Activated B cell treated with CpG ODN at 0.5 μM for 24 hours (primary cell): ENCODE data around the gene COL3A1. TPM values are rescaled to one million over a fixed set of nuclear protein-coding genes. Genes with fewer than 3 reads are reported as not detected.

Source experiments
- ATAC-seq: fragments of 200-7000 bp; cut with Tn5 transposase; one replicate; pipeline ENCODE4 v1.10.0; 2021; ENCODE audit warnings: low read depth, mild to moderate bottlenecking, moderate library complexity
- CTCF ChIA-PET: fragments of 350-600 bp; sonication (Branson Sonifier 250); formaldehyde crosslinking; loops from one replicate; lab custom pipeline; 2021; ENCODE audit warnings: antibody characterized with exemption; lab: Charles Lee
- POLR2A ChIA-PET: fragments of 350-600 bp; sonication (Branson Sonifier 250); formaldehyde crosslinking; loops from one replicate; lab custom pipeline; 2021; ENCODE audit warnings: antibody characterized with exemption; lab: Charles Lee
- DNase-seq: peaks from one replicate; pipeline ENCODE4 v3.0.0; 2022
- H3K27ac Mint-ChIP-seq: one replicate; pipeline ENCODE4 v1.8.0; 2020; ENCODE audit warnings: mixed read lengths
- H3K27me3 Mint-ChIP-seq: one replicate; pipeline ENCODE4 v1.8.0; 2021; ENCODE audit warnings: mixed read lengths
- H3K36me3 Mint-ChIP-seq: one replicate; pipeline ENCODE4 v1.8.0; 2021; ENCODE audit warnings: low read depth, mixed read lengths
- H3K4me1 Mint-ChIP-seq: one replicate; pipeline ENCODE4 v1.8.0; 2021; ENCODE audit warnings: mixed read lengths
- H3K4me3 Mint-ChIP-seq: one replicate; pipeline ENCODE4 v1.8.0; 2020; ENCODE audit warnings: mild to moderate bottlenecking, mixed read lengths
- H3K9me3 Mint-ChIP-seq: one replicate; pipeline ENCODE4 v1.8.0; 2020; ENCODE audit warnings: mixed read lengths
- CTCF ChIP-seq: fragments of 200-600 bp; IDR thresholded peaks from one replicate; pipeline ENCODE4 v1.8.0; 2022; ENCODE audit warnings: antibody characterized with exemption, mild to moderate bottlenecking
- intact Hi-C: fragments of 100-400 bp; cut with micrococcal nuclease; formaldehyde crosslinking; loops from one replicate; pipeline ENCODE4 v1.15.1; 2024
- total RNA-seq: library from RNA; stranded (reverse); gene quantifications from 2 replicates; pipeline ENCODE4 v1.2.3, GENCODE V29; 2022

The COL3A1 gene
- total RNA-seq, 1 donor from 2014 or later: not detected

GRCh38 chr2:188993247-188993646, 19.1 kb downstream of the COL3A1 start:
- ChIA-PET CTCF (no interaction called here), POLR2A (no interaction called here)
- intact Hi-C loops: no loop called here
- no peak for DNase-seq
- Mint-ChIP-seq H3K9me3 (no peaks in the 10 kb centered on the region), H3K4me3 (no peak overlapping the region), H3K27me3 (no peaks in the 10 kb centered on the region), H3K4me1 (no peaks in the 10 kb centered on the region), H3K27ac (no peak overlapping the region), H3K36me3 (no peaks in the 10 kb centered on the region)
- no peak for TF ChIP-seq CTCF
- ATAC-seq: no peak

- no peaks in the 10 kb centered on the region for H3K4me1 Mint-ChIP-seq
- no peaks in the 10 kb centered on the region for H3K9me3 Mint-ChIP-seq
- intact Hi-C loops: no loop called here
- ChIA-PET CTCF (no interaction called here), POLR2A (no interaction called here)
- no peaks in the 10 kb centered on the region for H3K36me3 Mint-ChIP-seq
- H3K4me3 Mint-ChIP-seq: no peak overlapping the region
- DNase-seq (no peak), ATAC-seq (no peak)
- no peak overlapping the region for H3K27ac Mint-ChIP-seq
- TF ChIP-seq CTCF: no peak
- no peaks in the 10 kb centered on the region for H3K27me3 Mint-ChIP-seq
These were observed 23.1 kb downstream of the COL3A1 start for GRCh38 chr2:188997263-188997662.

GRCh38 chr2:189000221-189000620, 26.0 kb downstream of the COL3A1 start:
- ChIA-PET POLR2A (no interaction called here), CTCF (no interaction called here)
- Mint-ChIP-seq H3K4me1 (no peaks in the 10 kb centered on the region), H3K4me3 (no peak overlapping the region), H3K9me3 (no peaks in the 10 kb centered on the region), H3K36me3 (no peaks in the 10 kb centered on the region), H3K27ac (no peak overlapping the region), H3K27me3 (no peaks in the 10 kb centered on the region)
- TF ChIP-seq CTCF: no peak
- ATAC-seq (no peak), DNase-seq (no peak)
- intact Hi-C loops: no loop called here

- intact Hi-C loops: no loop called here
- no peak for TF ChIP-seq CTCF
- Mint-ChIP-seq H3K36me3 (no peaks in the 10 kb centered on the region), H3K9me3 (no peaks in the 10 kb centered on the region), H3K27me3 (no peaks in the 10 kb centered on the region), H3K4me3 (no peak overlapping the region), H3K27ac (no peak overlapping the region), H3K4me1 (no peaks in the 10 kb centered on the region)
- ChIA-PET POLR2A (no interaction called here), CTCF (no interaction called here)
- ATAC-seq: no peak
- no peak for DNase-seq
These were observed 27.9 kb downstream of the COL3A1 start for GRCh38 chr2:189002079-189002478.

GRCh38 chr2:189008555-189009262, 34.5 kb downstream of the COL3A1 start:
- H3K9me3 Mint-ChIP-seq: no peaks in the 10 kb centered on the region
- H3K27ac Mint-ChIP-seq: no peak overlapping the region
- no peaks in the 10 kb centered on the region for H3K36me3 Mint-ChIP-seq
- no peaks in the 10 kb centered on the region for H3K27me3 Mint-ChIP-seq
- intact Hi-C loops: no loop called here
- no peak for ATAC-seq
- H3K4me3 Mint-ChIP-seq: no peak overlapping the region
- ChIA-PET CTCF (no interaction called here), POLR2A (no interaction called here)
- H3K4me1 Mint-ChIP-seq: no peaks in the 10 kb centered on the region
- DNase-seq: no peak
- no peak for TF ChIP-seq CTCF
